Psoas muscle (tissue), 8 donors: Measurements from ENCODE around the gene ABHD2. TPM values are rescaled to one million over a fixed set of nuclear protein-coding genes. Genes with fewer than 3 reads are reported as not detected.

ENCODE experiments used
- ATAC-seq, 4 donors: fragments of 200-7000 bp; cut with Tn5 transposase; one replicate each; pipeline ENCODE4 v1.9.1; 2020; ENCODE audit warnings: moderate library complexity in 3 of 4, mild to moderate bottlenecking in 2 of 4
- DNase-seq, 2 donors: peaks; one replicate each; pipeline ENCODE4 v3.0.0-alpha.2; 2020
- H3K27ac ChIP-seq: fragments of 200-600 bp; one replicate; pipeline ENCODE4 v1.8.0; 2022
- H3K27me3 ChIP-seq, 3 donors: fragments of 200-600 bp in 1 of 3; one replicate each; pipeline versions ENCODE4 v1.6.1 to v1.8.0; 2013 to 2022; ENCODE audit warnings: low read length in 2 of 3, mild to moderate bottlenecking in 2 of 3, moderate library complexity in 1 of 3; ENCODE audit not compliant: insufficient read depth in 3 of 3
- H3K36me3 ChIP-seq, 2 donors: fragments of 200-600 bp in 1 of 2; one replicate each; pipeline versions ENCODE4 v1.6.1 to v1.8.0; 2013 to 2022; ENCODE audit warnings: low read depth in 1 of 2, mild to moderate bottlenecking in 1 of 2, moderate library complexity in 1 of 2; ENCODE audit not compliant: insufficient read depth in 1 of 2
- H3K4me1 ChIP-seq: fragments of 200-600 bp; one replicate; pipeline ENCODE4 v1.8.0; 2022
- H3K4me3 ChIP-seq: fragments of 200-600 bp; one replicate; pipeline ENCODE4 v1.8.0; 2022; ENCODE audit warnings: mild to moderate bottlenecking
- H3K9me3 ChIP-seq: fragments of 200-600 bp; one replicate; pipeline ENCODE4 v1.8.0; 2022
- CTCF ChIP-seq: fragments of 200-600 bp; IDR thresholded peaks from one replicate; pipeline ENCODE4 v1.8.0; 2022; ENCODE audit warnings: antibody characterized with exemption
- WGBS, 3 donors: extraction: QIAGEN DNeasy Blood & Tissue Kit; methylation state at CpG; one replicate each; pipeline versions ENCODE4 v1.1.6 to v1.1.7; 2013; 5-methylcytosine and 5-hydroxymethylcytosine counted together
- intact Hi-C, 2 donors: fragments of 100-400 bp; cut with DNase I; formaldehyde crosslinking; loops; one replicate each; pipeline versions ENCODE4 v1.11.0 to v1.14.2; 2022
- polyA plus RNA-seq, 3 donors: library from polyadenylated mRNA; stranded (reverse); fragments of 200-250 nt; gene quantifications; one replicate each; pipeline ENCODE4 v1.2.3, GENCODE V29; 2013
- total RNA-seq, 4 donors: library from RNA; stranded (reverse); fragmentation: NEBNext Ultra II Directional in 2 of 4; extraction: Animal tissue kit (Norgen Biotek cat#: 25700) in 2 of 4; gene quantifications; one replicate each; pipeline versions ENCODE4 v1.2.1 to v1.2.4, GENCODE V29; 2021 to 2023
- donor health status: healthy with polysubstance abuse.
- donor health status: DM: no; HTN: no; CAD: no; lungs with moderate emphysema.
- donor health status: Bipolar disorder and iron deficiency.
- donor health status: healthy.
- donor health status: DM: yes; HTN: yes; CAD: no.
- donor health status: DM: no; HTN: no; CAD: no.
- donor health status: DM: no; HTN: no; CAD: no.
- donor health status: DM: yes; HTN: yes; CAD: no.

Gene ABHD2
- total and polyA plus RNA-seq, 7 donors, result 10.8 to 215 (median 66.1) TPM

GRCh38 chr15:89095073-89095472 is 6.8 kb downstream of the ABHD2 start:
- no peak overlapping the region for H3K27ac ChIP-seq
- TF ChIP-seq CTCF, result no peak
- DNase-seq, result no peak
- WGBS, 3 donors, result 89 to 95% (median 92%) methylated on average over 5 of the region's 5 CpGs
- ATAC-seq, result no peak
- no peaks in the 10 kb centered on the region for H3K27me3 ChIP-seq
- intact Hi-C loops, result no loop called here
- peaks cover 0 to 29% of the 10 kb centered on the region in 2 donors for H3K36me3 ChIP-seq
- no peaks in the 10 kb centered on the region for H3K9me3 ChIP-seq
- H3K4me1 ChIP-seq, result peaks cover 90% of the 10 kb centered on the region
- H3K4me3 ChIP-seq, result no peak overlapping the region

- peaks cover 88% of the 10 kb centered on the region for H3K4me1 ChIP-seq
- DNase-seq, result no peak
- H3K36me3 ChIP-seq, result peaks cover 0 to 33% of the 10 kb centered on the region in 2 donors
- H3K4me3 ChIP-seq, result no peak overlapping the region
- no peak for TF ChIP-seq CTCF
- no peak overlapping the region for H3K27ac ChIP-seq
- no peaks in the 10 kb centered on the region for H3K27me3 ChIP-seq
- H3K9me3 ChIP-seq, result no peaks in the 10 kb centered on the region
- intact Hi-C loops, result no loop called here
- no peak for ATAC-seq
- 77 to 83% (median 82%) methylated on average over 8 of the region's 8 CpGs for WGBS, 3 donors
Measured at GRCh38 chr15:89095556-89095955, 7.3 kb downstream of the ABHD2 start.

GRCh38 chr15:89096664-89097063 is 8.4 kb downstream of the ABHD2 start:
- DNase-seq, result no peak

GRCh38 chr15:89097313-89097712 is 9.1 kb downstream of the ABHD2 start:
- intact Hi-C loops, result no loop called here
- DNase-seq (no peak), ATAC-seq (no peak)
- Histone ChIP-seq H3K27me3 (no peaks in the 10 kb centered on the region), H3K36me3 (peaks cover 0 to 33% of the 10 kb centered on the region in 2 donors), H3K27ac (peak overlapping the region; percentile 87), H3K4me1 (peaks cover 89% of the 10 kb centered on the region), H3K4me3 (peak overlapping the region; percentile 3), H3K9me3 (no peaks in the 10 kb centered on the region)
- 87 to 97% (median 91%) methylated on average over 1 of the region's 1 CpG for WGBS, 3 donors
- no peak for TF ChIP-seq CTCF

More at GRCh38 chr15:89096664-89097063, 8.4 kb downstream of the ABHD2 start:
- no peaks in the 10 kb centered on the region for H3K27me3 ChIP-seq
- H3K36me3 ChIP-seq, result peaks cover 0 to 33% of the 10 kb centered on the region in 2 donors
- H3K27ac ChIP-seq, result peak overlapping the region; percentile 87
- peak overlapping the region; percentile 25 for H3K4me3 ChIP-seq
- peaks cover 89% of the 10 kb centered on the region for H3K4me1 ChIP-seq
- intact Hi-C loops, result no loop called here
- TF ChIP-seq CTCF, result no peak
- WGBS, 3 donors, result 30 to 33% (median 32%) methylated on average over 5 of the region's 5 CpGs
- no peaks in the 10 kb centered on the region for H3K9me3 ChIP-seq
- peak in 2 of 4 donors; percentile 57 to 71 for ATAC-seq

GRCh38 chr15:89098281-89098680 is 10.0 kb downstream of the ABHD2 start:
- intact Hi-C loops, result no loop called here
- Histone ChIP-seq H3K4me1 (peaks cover 90% of the 10 kb centered on the region), H3K27ac (peak overlapping the region; percentile 87), H3K9me3 (no peaks in the 10 kb centered on the region), H3K4me3 (peak overlapping the region; percentile 3), H3K27me3 (no peaks in the 10 kb centered on the region), H3K36me3 (peaks cover 0 to 33% of the 10 kb centered on the region in 2 donors)
- ATAC-seq, result peak in 3 of 4 donors; percentile 36 to 42 (median 40)
- WGBS, 3 donors, result 16 to 41% (median 28%) methylated on average over 1 of the region's 1 CpG
- DNase-seq, result no peak
- no peak for TF ChIP-seq CTCF
